ENCODE measurements around the gene CLEC2L.

DNA sequence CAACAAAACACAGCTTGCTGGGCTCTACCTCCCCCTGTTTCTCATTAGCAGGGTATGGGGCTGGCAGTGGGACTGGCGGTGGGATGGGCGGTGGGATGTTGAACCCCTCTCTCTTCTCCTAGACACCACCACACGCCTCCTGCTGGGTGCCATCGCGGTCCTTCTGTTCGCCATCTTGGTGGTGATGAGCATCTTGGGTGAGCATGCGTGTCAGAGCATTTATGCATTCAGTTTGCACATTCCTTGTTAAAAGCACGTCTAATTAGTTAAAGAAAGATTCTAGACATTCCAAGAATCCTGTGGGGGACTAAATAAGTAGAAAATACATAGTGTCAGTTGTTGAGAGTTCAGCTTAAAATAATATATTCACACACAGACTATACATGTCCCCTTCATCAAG, 12.7 kb downstream of the CLEC2L start:
- TF ChIP-seq POLR2A (IDR thresholded peaks at IDR 0.05): no peak
- no peak for TF ChIP-seq POLR2AphosphoS5 (IDR thresholded peaks at IDR 0.05)
- TF ChIP-seq CTCF (IDR thresholded peaks at IDR 0.05): no peak

All from prostate gland (tissue), 2 donors.